Stimulated activated CD4-positive, alpha-beta T cell treated with anti-CD3 and anti-CD28 coated beads, Interleukin-1b, Interleukin-23, amount 100 ng/mL, for 1 hour (primary cell): ENCODE measurements around the gene CAPN12.

ENCODE experiments used
- DNase-seq, 2 donors: peaks; one replicate each; pipeline ENCODE4 v3.0.0-alpha.2; 2020; ENCODE audit warnings: low read depth in 2 of 2

CAPN12 gene

DNA sequence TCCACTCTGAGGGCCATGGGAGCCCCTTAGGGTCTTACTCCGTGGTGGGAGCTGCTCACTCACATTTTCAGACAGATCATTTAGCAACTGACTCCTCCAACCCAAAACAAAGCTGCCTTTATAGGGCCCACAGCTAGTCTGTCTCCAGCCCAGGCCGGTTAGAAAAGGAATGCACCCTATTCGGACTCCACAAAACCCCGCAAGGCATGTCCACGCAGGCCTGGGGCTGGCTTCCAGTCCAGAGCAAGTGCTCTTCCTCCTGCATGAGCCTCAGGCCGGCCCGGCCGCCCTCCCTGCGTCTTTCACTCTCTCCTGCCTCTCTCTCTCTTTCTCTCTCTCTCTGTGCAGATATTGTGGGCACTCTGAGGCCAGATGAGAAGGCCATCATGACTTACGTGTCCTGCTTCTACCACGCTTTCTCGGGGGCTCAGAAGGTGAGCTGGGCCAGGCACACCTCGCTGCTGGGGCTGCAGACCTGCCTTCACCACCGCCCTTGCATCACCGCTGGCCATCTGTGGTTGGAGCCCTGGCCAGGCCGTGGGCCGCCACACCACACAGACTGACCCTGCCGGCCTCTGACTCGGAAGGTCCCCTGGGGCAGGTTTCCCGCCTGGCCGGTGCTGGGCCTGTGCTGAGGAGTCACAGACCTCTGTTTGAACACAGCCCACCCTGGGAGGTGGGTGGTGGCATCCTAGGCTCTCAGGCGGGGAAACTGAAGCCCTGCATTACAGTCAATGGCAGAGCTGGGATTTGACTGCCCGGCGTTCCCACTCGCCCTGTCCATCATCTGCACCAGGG is 33.1 kb downstream of the CAPN12 start:
- DNase-seq: no peak

DNA sequence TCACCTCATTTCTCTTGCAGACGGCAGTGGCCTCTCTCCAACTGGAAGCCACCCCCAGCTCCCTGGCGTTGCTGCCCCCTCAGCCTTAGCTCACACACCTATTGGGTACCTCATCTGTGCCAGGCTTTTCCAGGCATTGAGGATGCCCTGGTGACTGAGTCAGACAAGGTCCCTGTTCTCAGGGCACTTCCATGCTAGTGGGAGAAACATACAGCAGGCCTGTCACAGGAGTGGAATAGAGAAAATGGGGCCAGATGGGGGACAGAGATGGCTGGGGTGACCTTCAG is 33.9 kb downstream of the CAPN12 start:
- no peak for DNase-seq

DNA sequence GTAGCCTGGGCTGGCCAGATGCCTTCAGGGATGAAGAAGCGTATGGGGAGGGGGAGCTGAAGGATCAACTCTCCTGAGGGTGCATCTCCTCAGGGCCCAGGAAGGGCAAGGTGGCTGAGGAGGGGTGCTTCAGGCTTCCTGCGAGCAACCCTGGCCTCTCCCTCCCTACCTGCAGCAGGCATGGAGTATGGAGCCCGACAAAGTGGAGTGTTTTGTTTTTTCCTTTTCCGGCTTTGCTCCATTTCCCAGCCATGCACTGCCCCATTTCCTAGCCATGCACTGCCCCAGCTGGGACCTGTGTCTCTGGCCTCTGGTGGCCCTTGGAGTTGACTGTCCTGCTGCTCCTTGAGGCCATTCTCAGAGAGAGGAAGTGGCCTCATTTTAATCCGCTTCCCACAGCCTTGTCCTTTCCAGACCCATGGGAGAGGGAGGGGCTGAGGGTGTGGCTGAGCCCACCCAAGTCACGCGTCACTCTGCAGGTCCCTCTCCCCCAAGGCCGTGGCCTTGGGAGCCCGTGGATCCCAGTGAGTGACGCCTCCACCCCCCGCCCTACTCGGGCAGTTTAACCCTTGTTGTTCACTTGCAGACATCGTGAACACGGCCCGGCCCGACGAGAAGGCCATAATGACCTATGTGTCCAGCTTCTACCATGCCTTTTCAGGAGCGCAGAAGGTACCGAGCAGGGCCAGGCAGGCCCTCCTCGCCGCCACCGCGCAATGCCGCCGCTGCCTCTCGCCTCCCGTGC is 34.4 kb downstream of the CAPN12 start:
- no peak for DNase-seq

DNA sequence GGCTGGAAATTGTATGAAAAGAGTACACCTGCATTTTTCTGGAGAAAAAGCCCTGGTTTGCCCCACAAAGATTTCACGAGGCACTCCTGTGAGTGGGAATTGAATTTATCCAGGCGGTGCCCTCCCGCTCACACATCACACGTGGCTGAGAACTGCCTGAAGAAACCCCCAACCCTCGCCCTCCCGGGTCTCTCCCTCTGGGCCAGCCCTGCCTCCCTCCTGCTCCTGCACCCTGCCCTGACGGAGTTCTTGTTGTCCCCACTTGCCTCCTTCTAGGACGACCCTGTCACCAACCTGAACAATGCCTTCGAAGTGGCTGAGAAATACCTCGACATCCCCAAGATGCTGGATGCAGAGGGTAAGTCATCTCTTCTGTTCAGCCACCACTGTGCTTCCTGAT is 35.2 kb downstream of the CAPN12 start:
- no peak for DNase-seq

DNA sequence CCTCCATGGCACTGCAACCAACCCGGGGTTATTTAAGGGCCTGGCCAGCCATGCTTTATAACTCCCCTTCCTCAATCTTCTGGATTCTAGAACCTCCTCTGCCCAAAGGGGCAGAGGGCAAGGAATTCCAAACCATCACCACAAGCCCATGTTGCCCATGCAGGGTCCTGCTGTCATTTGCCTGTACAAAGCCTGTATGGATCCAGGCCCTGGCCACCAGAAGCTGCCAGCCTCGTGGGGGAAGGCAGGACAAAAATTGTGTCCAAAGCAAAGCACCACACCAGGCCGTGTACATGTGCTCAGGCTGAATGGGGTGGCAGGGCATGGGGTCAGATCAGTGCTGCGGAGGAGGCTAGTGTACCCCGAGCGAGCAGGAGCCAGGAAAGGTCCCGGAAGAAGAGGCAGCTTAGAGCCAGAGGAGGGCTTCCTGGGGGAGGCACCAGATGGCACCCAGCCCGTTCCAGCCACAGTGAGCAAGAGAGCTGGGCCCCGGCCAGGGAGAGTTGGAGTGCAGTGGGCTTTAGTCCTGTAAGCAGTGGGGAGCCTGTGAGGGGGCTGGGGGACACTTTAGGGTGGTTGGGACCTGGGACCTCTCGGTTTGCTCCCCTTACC is 35.8 kb downstream of the CAPN12 start:
- DNase-seq: no peak

DNA sequence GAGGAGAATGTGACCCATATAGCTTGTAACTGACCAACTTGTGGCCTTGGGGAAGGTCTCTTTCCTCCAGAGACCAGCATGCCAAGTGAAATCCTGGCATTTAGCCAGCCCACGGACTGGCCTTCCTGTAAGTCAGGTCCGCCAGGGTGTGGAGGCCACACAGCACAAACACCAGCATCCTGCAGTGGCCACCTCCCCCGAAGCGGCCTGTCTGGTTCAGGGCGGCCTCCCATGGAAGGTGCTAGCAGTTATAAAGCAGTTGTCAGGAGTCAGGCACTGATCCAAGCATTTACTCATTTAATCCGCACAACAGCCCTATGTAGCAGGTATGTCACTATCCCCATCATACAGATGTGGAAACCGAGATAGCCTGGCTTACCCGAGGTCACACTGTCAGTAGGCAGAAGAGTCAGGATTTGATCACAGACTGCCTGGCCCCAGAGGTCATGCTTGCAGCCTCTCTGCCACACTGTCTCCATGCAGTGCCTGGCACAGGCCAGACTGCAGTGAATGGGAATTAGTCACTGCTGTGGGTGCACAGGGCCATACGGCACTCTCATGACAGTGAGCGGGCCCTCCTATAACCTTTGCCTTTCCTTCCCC is 36.7 kb downstream of the CAPN12 start:
- no peak for DNase-seq

DNA sequence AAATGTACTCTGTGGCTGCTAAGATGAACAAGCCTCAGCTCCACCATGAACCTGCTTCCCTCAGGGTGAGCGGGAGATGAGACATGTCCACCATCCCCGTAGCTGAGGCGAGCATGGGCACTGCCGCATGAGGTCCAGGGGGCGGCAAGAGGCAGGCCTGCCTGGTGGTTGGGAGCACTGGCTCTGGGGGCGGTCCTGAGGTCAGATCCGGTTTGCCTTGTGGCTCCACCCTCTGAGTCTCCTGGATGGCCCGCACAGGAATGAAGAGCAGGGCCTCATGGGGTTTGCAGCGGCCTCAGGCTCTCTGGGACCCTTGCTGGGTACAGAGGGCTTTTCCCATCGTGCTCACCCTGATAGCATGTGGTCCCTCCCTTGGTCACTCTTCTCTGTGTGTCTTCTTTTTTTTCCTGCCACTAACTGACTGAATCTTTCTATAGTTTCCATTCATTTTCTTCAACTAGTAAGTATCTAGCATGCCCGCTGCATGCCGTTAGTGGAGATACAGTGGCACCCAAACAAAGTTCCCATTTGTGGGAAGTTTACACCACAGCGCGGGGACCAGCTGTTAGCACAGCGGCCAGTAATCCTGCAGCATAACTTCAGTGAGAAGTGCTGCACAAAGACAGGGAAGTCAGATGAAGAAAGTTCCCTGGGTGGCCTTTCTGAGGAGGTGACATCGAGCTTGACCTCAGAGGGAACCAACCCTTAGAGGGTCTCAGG is 37.3 kb downstream of the CAPN12 start:
- no peak for DNase-seq

DNA sequence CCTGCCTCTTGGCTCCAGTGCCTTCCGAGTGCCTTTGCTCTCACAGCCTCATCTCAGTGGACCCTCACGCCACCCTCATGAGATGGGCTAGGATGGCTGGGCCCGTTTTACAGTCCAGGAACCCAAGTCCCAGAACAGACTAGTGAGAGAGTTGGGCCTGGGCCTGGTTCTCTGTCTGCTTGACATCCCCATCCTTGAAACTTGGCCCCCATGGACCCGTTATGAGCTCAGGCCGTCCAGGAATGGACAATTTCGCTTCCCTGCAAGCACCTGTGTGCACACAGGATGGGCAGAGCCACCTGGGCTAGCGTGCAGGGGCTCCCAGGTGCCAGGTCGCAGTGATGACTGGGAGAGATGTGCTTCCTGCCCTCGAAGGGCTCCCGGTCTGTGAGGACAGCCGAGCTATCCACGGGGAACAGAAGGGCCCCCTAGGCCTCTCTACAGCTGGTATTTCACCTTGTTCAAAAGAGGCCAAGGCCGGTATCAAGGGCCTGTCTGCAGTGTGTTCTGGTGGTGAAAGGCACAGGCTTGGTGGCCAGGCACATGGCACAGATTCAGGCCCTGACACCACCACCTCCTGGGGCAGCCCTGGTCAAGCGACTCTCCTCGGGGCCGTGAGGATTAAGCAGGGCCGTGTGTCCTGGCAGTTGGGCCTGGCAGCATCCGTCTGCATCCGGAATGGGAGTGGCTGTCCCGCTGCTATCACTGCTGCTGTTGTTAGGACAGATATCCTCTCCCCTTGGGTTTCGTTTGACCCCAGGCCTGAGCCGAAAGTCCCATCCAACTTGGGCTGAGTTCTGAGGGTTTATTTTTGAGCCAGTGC is 38.9 kb downstream of the CAPN12 start:
- DNase-seq: no peak

DNA sequence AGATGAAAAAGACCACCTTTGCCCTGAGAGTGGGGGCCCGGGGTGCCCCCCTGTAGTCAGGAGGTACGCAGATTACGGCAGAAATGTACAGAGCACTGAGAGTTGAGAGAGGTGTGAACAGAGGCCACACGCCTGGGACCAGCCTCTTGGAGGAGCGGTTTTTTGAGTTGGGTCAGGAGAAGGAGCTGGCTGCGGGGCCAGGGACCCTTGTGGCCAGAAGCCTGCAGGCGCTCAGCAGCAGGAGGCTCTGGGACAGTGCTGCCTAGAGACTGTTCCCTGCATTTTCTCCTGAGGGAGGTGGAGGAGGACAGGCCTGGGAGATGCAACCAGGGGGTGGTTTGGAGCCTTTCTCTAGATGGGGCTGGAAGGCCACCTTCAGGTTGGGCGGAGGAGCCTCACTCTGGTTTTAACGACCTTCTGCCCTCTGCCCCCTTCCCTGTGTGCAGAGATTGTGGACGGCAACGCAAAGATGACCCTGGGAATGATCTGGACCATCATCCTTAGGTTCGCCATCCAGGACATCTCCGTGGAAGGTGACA is 39.7 kb downstream of the CAPN12 start:
- DNase-seq: no peak

DNA sequence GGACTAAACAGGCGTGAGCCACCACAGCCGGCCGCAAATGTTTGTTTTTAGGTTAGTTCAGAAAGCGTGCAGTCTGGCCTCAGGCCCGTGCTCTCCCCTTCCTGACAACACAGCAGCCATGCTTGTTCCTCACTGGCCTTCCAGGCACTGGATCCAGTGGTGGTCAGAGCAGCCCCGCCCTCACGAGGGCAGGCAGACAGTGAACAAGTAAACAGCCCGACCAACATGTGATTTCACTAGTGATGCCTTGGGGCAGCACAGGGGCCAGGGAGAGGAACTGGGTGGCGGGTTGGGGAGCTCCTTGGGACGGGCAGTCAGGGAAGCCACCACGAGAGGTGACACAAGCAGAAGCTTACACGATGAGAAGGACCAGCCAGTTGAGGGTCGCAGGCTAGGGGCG is 40.8 kb downstream of the CAPN12 start:
- DNase-seq: no peak

DNA sequence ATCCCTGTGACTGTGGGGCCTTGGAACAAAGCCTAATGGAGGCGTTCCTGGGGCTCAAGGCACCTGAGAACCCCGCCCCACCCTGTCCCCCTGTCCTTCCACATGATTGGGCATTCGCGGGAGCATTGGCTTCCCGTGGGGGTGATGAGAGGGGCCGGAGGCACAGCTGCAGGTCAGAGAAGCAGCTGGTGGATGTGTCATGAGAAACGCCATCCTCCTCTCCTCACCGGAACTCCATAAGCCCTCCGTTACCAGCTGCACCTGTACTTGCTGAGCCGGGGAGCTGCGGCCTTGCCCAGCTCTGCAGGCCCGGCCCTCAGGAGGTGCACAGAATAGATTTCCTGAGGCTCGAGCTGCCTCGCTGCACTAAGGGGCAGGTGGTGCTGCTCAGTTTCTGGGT is 42.0 kb downstream of the CAPN12 start:
- DNase-seq: no peak

DNA sequence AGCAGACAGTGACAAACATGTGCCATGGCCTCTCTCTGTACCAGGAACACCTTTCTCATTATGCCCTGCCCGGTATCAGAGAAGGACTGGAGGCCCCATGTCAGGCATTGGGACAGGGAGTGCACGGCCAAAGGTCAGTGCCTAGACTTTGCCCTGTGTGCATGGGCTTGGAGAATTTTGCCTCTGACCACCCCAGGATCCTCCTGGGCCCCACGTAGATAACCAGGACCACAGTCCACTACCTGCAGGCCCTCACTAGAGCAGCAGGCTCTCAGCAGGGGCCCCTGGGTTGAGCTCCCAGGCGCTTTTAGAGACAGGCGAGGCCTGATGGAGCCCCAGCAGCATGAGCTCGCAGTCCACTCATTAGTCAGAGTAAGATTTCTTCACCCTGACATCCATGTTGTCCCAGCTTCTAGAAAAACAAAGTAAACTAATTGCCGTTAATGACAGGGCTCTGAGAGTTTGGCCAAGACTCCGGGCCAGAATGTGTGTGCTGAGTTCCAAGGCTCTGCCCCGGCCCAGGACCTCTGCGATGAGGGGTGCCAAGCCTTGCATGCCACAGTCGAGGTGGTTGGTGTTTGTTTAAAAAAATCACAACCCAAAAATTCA is 42.7 kb downstream of the CAPN12 start:
- DNase-seq: no peak

DNA sequence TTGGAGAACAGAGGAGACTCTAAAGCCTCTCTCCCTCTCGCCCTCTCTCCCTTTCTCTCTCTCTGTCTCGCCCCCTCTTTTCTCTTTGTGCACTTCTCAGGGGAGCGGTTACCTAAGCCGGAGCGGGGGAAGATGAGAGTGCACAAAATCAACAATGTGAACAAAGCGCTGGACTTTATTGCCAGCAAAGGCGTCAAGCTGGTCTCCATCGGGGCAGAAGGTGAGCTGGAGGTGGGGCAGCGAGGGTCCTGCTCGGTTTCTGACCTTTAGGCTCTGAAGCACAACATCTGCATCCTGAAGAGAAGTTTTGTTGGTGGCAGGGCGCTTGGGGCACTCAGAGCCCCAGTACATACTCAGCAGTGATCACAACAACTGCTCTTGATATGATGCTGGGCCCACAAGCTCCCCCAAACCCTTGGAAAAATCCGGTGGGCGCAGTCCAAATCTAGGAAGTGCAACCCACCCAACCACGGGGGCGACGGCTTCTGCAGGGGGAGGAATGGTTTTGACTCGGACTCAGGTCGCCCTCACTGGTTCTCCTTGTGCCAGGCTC is 43.3 kb downstream of the CAPN12 start:
- DNase-seq: no peak

DNA sequence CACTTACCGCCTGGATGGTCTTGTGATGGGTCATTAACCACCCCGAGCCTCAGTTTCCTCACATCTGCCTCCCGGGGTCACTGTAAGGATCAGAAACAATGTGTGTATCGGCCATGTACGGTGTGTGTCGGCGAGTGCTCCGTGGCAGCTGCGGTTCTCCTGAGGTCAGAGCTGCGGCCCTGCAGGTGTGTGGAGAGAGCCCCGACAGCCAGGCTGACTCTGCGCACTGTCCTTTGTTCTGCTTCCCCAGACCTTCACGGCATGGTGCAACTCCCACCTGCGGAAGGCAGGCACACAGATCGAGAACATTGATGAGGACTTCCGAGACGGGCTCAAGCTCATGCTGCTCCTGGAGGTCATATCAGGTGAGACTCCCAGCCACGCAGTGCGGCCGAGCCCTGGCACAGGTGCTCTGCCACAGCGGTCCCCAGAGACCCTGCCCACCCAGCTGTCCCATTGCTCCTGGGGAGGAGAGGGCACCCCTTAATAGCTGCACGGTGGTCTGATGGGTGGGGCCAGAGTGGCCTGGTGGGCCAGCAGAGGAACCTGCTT is 43.8 kb downstream of the CAPN12 start:
- DNase-seq: no peak

DNA sequence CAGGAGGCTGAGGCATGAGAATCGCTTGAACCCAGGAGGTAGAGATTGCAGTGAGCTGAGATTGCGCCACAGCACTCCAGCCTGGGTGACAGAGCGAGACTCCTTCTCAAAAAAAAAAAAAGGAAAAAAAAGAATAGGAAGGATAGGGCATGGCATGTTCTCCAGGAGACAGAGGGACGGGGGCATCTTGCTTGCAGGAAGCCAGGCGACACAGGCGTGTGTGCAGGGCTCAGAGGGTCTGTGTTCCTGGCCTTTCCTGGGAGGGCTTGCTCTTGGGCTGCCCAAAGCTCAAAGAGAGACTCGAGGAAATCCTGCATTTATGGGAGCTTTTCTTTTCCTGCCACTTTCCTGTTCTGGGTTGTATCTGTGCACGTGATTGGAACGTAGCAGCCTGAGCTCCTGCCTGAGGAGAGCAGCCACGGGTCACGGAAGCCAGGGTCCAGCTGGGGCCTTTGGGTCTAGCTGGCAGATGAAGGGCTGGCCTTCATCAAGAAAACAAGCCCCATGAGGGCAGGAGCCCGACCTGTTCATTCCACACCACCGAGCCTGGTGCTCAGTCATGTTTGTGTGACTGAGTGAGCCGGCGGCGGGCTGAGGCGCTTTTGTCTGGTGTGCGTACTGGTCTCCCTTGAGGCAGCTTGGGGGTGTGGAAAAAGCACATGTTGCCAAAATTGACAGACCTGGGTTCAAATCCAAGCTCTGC is 44.5 kb downstream of the CAPN12 start:
- DNase-seq: no peak

DNA sequence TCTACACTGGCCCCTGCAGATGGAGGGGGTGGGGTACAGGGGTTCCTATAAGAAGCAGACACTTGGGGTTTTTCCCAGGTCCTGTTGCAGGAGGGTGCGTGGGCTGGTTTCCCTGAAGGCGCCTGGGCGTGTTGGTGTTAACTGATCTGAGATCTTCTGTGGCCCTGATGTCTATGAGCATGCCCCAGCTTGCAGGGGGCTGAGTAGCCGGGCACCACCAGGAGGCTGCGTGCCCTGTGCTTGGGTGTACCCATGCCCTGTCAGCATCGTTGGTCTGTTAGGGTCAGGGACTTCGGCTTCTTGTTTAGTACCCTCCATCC is 45.3 kb downstream of the CAPN12 start:
- no peak for DNase-seq

DNA sequence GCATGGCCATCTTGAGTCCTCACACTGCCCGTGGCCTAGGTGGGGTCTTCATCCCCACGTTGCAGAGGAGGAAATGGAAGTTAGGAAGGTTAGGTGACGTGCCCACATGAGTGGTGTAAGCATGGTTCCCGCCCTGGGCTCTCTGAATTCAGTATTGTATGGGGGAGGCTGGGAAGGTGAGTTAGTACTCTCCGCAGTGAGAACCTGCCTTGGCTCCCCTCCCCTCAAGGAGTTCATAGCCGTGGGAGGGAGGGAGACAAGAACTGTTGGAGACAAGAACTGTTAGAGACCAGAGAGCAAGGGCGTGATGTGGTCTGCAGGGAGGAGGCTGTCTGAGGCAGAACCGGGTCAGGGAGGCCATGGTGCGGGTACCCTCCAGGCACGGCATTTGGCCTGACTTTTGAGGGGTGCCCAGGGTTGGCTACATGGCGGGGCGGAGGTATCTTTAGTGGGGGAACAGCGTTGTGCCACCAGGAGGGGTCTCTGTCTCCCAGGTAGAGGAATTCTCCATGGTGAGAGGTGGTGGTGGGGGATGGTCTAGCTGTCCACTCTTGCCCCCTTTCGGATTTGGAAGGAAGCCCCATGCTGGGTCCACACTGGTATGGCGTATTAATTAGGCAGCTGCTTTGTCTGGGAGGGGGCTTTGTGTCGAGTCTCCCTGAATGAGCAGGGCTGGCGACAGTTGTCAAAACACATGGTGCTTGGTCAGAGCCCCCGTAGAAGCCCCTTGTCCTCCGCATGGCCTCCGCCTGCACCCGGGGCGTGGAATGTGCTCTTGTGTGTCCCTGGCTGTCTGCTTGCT is 45.8 kb downstream of the CAPN12 start:
- DNase-seq: no peak

DNA sequence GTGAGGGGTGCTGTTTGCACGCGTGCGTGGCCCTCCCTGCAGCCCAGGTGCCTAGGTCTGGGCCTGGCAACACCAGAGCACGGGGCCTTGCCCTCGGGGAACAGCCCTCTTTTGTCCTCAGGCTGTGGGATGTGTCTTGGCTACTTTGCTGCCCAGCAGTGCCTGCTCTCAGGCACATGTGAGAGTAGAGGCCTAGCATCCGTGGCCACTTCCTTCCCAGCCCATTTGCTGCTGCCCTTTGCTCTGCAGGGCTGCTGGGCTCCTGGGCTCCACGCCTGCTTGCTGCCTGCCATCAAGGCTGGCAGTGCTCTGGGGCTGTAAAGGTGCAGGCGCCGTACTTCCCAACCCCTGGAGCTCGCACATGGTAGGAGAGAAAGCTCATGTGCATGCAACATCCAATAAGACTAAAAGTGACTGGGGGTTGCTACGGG is 46.6 kb downstream of the CAPN12 start:
- no peak for DNase-seq

DNA sequence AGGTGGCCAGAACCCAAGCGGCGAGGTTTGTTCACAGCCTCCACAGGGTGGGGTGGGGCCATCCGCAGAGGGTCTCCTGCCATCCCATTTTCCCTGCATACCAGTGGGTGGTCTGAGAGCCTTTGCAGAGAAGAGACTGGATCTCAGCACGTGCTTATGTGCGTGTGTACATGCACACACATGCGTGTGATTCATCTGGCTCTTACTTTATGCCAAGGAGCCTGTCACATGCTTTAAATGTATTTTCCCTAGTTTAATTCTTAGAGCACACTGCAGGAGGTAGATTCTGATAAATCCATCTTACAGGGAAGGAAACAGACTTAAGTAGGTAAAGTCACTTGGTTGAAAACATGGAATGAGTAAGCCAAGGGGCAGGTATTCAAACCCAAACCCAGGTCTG is 47.1 kb downstream of the CAPN12 start:
- no peak for DNase-seq
